ENCODE data around the gene TSPAN3. TPM values are rescaled to one million over a fixed set of nuclear protein-coding genes. Genes with fewer than 3 reads are reported as not detected.
A peak's percentile ranks its signal among the peaks of the same experiment; 100 is the strongest.

The TSPAN3 gene
- total and polyA plus RNA-seq, 8 donors, result 71.6 to 173 (median 89.2) TPM

GRCh38 chr15:77030048-77030927, 40.6 kb downstream of the TSPAN3 start:
- FAIRE-seq, result no peak
- TF ChIP-seq CTCF (IDR thresholded peaks at IDR 0.05), result no peak
- peak; percentile 1 to 65 (median 16) for DNase-seq
- Histone ChIP-seq H3K4me1 (peaks cover 0 to 4% (median 3%) of the 10 kb centered on the region in 3 donors), H3K27ac (no peak overlapping the region), H3K27me3 (no peaks in the 10 kb centered on the region), H3K4me3 (no peak overlapping the region), H3K36me3 (no peaks in the 10 kb centered on the region), H3K9me3 (no peaks in the 10 kb centered on the region)
- intact Hi-C loops (cut with DNase I), result no loop called here
- ATAC-seq, result no peak
- WGBS, 2 donors, result 75 to 79% methylated on average over 22 of the region's 22 CpGs

GRCh38 chr15:77029166-77030047, 41.5 kb downstream of the TSPAN3 start:
- WGBS, 2 donors, result 86 to 91% methylated on average over 21 of the region's 21 CpGs
- TF ChIP-seq CTCF (IDR thresholded peaks at IDR 0.05), result no peak
- peak; percentile 1 to 55 (median 15) for DNase-seq
- intact Hi-C loops (cut with DNase I), result loop anchor here in 1 of 3 donors (10.0 kb wide), 1 partner anchor 515 kb away; no protein-coding TSS in a partner anchor
- H3K4me1 ChIP-seq, result peaks cover 0 to 4% (median 3%) of the 10 kb centered on the region in 3 donors
- no peaks in the 10 kb centered on the region for H3K36me3 ChIP-seq
- no peak overlapping the region for H3K27ac ChIP-seq
- no peak for FAIRE-seq
- no peaks in the 10 kb centered on the region for H3K27me3 ChIP-seq
- H3K4me3 ChIP-seq, result no peak overlapping the region
- ATAC-seq, result no peak
- H3K9me3 ChIP-seq, result no peaks in the 10 kb centered on the region

- DNase-seq (peak in 5 of 6 donors; percentile 2 to 50 (median 15)), ATAC-seq (no peak), FAIRE-seq (no peak)
- TF ChIP-seq CTCF (IDR thresholded peaks at IDR 0.05), result no peak
- Histone ChIP-seq H3K27me3 (no peaks in the 10 kb centered on the region), H3K9me3 (no peaks in the 10 kb centered on the region), H3K27ac (no peak overlapping the region), H3K4me3 (peak overlapping the region in 2 of 4 donors; percentile 20 to 45), H3K36me3 (no peaks in the 10 kb centered on the region), H3K4me1 (peaks cover 0 to 4% (median 3%) of the 10 kb centered on the region in 3 donors)
- intact Hi-C loops (cut with DNase I), result loop anchor here in 1 of 3 donors (10.0 kb wide), 1 partner anchor 516 kb away; no protein-coding TSS in a partner anchor
- 47 to 48% methylated on average over 22 of the region's 22 CpGs for WGBS, 2 donors
These were observed 42.3 kb downstream of the TSPAN3 start for GRCh38 chr15:77028451-77029165.

GRCh38 chr15:77027697-77028450, 43.0 kb downstream of the TSPAN3 start:
- DNase-seq (peak in 5 of 6 donors; percentile 21 to 79 (median 56)), ATAC-seq (peak; percentile 55 to 83 (median 60)), FAIRE-seq (no peak)
- WGBS, 2 donors, result 26 to 34% methylated on average over 43 to 45 of the region's 45 CpGs
- Histone ChIP-seq H3K4me3 (peak overlapping the region in 3 of 4 donors; percentile 10 to 45 (median 20)), H3K27me3 (no peaks in the 10 kb centered on the region), H3K36me3 (no peaks in the 10 kb centered on the region), H3K27ac (no peak overlapping the region), H3K4me1 (peaks cover 0 to 4% (median 3%) of the 10 kb centered on the region in 3 donors), H3K9me3 (no peaks in the 10 kb centered on the region)
- intact Hi-C loops (cut with DNase I), result loop anchor here in 1 of 3 donors (10.0 kb wide), 1 partner anchor 517 kb away; no protein-coding TSS in a partner anchor
- TF ChIP-seq CTCF (IDR thresholded peaks at IDR 0.05), result no peak

Measured in pancreas (tissue), 10 donors.